SK-N-SH (cell line): Measurements from ENCODE around the gene HGS. TPM values are rescaled to one million over a fixed set of nuclear protein-coding genes. Genes with fewer than 3 reads are reported as not detected.
A peak's percentile ranks its signal among the peaks of the same experiment; 100 is the strongest.

Experiments used
- CTCF ChIA-PET: fragments of 300-600, 350-600 bp; formaldehyde crosslinking; extraction: SDS; loops from one replicate; lab custom pipeline; 2021; lab: Yijun Ruan, JAX
- POLR2A ChIA-PET: fragments of 350-600 bp; sonication (Branson Sonifier 250); formaldehyde crosslinking; extraction: SDS; loops from one replicate; lab custom pipeline; 2020; ENCODE audit warnings: antibody characterized with exemption, inconsistent platforms; lab: Yijun Ruan, JAX
- DNase-seq: peaks from one replicate; pipeline ENCODE4 v3.0.0; 2012
- H2AFZ ChIP-seq: fragments of 200-600 bp; sonication (generic); 2 replicates; pipeline ENCODE4 v1.8.1; 2016; ENCODE audit warnings: antibody characterized with exemption, mild to moderate bottlenecking, low read depth
- H3F3A ChIP-seq: fragments of 200-600 bp; sonication (generic); replicated peaks from 2 replicates; pipeline ENCODE3; 2016; ENCODE audit warnings: antibody characterized with exemption, mild to moderate bottlenecking; ENCODE audit not compliant: insufficient read depth
- H3K27ac ChIP-seq, 2 experiments: fragments of 200-500 bp in 1 of 2; fragments of 200-600 bp in 1 of 2; sonication (Bioruptor generic) in 1 of 2; sonication (generic), shearing (Covaris generic) in 1 of 2; 2 replicates each; pipeline versions ENCODE4 v1.5.1 to v1.6.1; 2014 to 2016; ENCODE audit warnings: low read depth in 2 of 2, inconsistent platforms in 1 of 2, low read length in 1 of 2, mild to moderate bottlenecking in 1 of 2, mixed read lengths in 1 of 2
- H3K27me3 ChIP-seq: fragments of 200-600 bp; sonication (generic), shearing (Covaris generic); 2 replicates; pipeline ENCODE4 v1.6.1; 2016; ENCODE audit warnings: mixed run types; ENCODE audit not compliant: insufficient read depth
- H3K36me3 ChIP-seq, 2 experiments: fragments of 200-500 bp in 1 of 2; fragments of 200-600 bp in 1 of 2; sonication (Bioruptor generic) in 1 of 2; sonication (generic) in 1 of 2; replicated peaks in 1 of 2; 2 replicates each; pipeline versions ENCODE3 to v1.5.1; 2014 to 2016; ENCODE audit warnings: low read length in 1 of 2, mild to moderate bottlenecking in 1 of 2; ENCODE audit not compliant: insufficient read depth in 2 of 2, control insufficient read depth in 1 of 2
- H3K4me1 ChIP-seq, 2 experiments: fragments of 200-500 bp in 1 of 2; fragments of 200-600 bp in 1 of 2; sonication (Bioruptor generic) in 1 of 2; sonication (generic), shearing (Covaris generic) in 1 of 2; 2 replicates each; pipeline versions ENCODE4 v1.5.1 to v1.6.1; 2014 to 2016; ENCODE audit warnings: low read depth in 1 of 2, low read length in 1 of 2, mixed run types in 1 of 2; ENCODE audit not compliant: insufficient read depth in 2 of 2, control insufficient read depth in 1 of 2
- H3K4me2 ChIP-seq: fragments of 200-600 bp; sonication (generic), shearing (Covaris generic); 2 replicates; pipeline ENCODE4 v1.6.1; 2017; ENCODE audit warnings: mixed run types
- H3K4me3 ChIP-seq, 2 experiments: fragments of 200-500 bp in 1 of 2; fragments of 200-600 bp in 1 of 2; sonication (Bioruptor generic) in 1 of 2; sonication (generic), shearing (Covaris generic) in 1 of 2; 2 replicates each; pipeline versions ENCODE4 v1.5.1 to v1.8.1; 2014 to 2016; ENCODE audit warnings: low read depth in 2 of 2, inconsistent platforms in 1 of 2, low read length in 1 of 2, mild to moderate bottlenecking in 1 of 2, mixed read lengths in 1 of 2, moderate library complexity in 1 of 2
- H3K79me2 ChIP-seq: fragments of 200-600 bp; sonication (generic); 2 replicates; pipeline ENCODE4 v1.8.1; 2017; ENCODE audit warnings: mild to moderate bottlenecking; ENCODE audit not compliant: insufficient read depth
- H3K9ac ChIP-seq: fragments of 200-600 bp; sonication (generic); 2 replicates; pipeline ENCODE4 v1.6.1; 2017; ENCODE audit warnings: mixed run types
- H3K9me2 ChIP-seq: fragments of 200-600 bp; sonication (generic); 2 replicates; pipeline ENCODE4 v1.6.1; 2017; ENCODE audit warnings: mixed run types
- H3K9me3 ChIP-seq: fragments of 200-600 bp; sonication (generic); 2 replicates; pipeline ENCODE4 v1.6.1; 2017; ENCODE audit warnings: mixed run types, mild to moderate bottlenecking, moderate library complexity
- H4K20me1 ChIP-seq: fragments of 200-600 bp; sonication (generic); 2 replicates; pipeline ENCODE4 v1.6.1; 2017; ENCODE audit warnings: mild to moderate bottlenecking, mixed run types; ENCODE audit not compliant: insufficient read depth
- EZH2phosphoT487 ChIP-seq: fragments of 200-600 bp; sonication (generic); IDR thresholded peaks from 2 replicates; pipeline ENCODE4 v1.6.1; 2017; ENCODE audit warnings: low read depth, mixed run types, mild to moderate bottlenecking, antibody characterized with exemption, moderate library complexity, borderline replicate concordance
- FOSL2 ChIP-seq: IDR thresholded peaks from 2 replicates; pipeline ENCODE4 v1.4.0; 2012; ENCODE audit warnings: low read depth, mild to moderate bottlenecking, moderate library complexity, borderline replicate concordance
- IRF3 ChIP-seq: fragments of 150-350 bp; IDR thresholded peaks from 2 replicates; pipeline ENCODE4 v1.6.1; 2016; ENCODE audit warnings: mild to moderate bottlenecking, low read depth, low read length
- JUND ChIP-seq: IDR thresholded peaks from 2 replicates; pipeline ENCODE4 v1.4.0; 2012
- NFIC ChIP-seq: IDR thresholded peaks from 2 replicates; pipeline ENCODE4 v1.4.0; 2012; ENCODE audit warnings: borderline replicate concordance
- PBX3 ChIP-seq: IDR thresholded peaks from 2 replicates; pipeline ENCODE4; 2012
- POLR2AphosphoS5 ChIP-seq: IDR thresholded peaks from 2 replicates; pipeline ENCODE4 v1.6.1; 2012; ENCODE audit warnings: low read depth, low read length
- SMC3 ChIP-seq: IDR thresholded peaks from 2 replicates; pipeline ENCODE4 v1.6.1; 2012; ENCODE audit warnings: low read depth, low read length, improper control_type of control experiment
- TAF1 ChIP-seq: IDR thresholded peaks from 2 replicates; pipeline ENCODE4 v1.6.1; 2012; ENCODE audit warnings: low read depth, mild to moderate bottlenecking, low read length, moderate library complexity, borderline replicate concordance
- USF2 ChIP-seq: fragments of 150-350 bp; IDR thresholded peaks from 2 replicates; pipeline ENCODE4 v1.6.1; 2017; ENCODE audit warnings: antibody characterized with exemption, low read length, low read depth, borderline replicate concordance
- YY1 ChIP-seq: IDR thresholded peaks from 2 replicates; pipeline ENCODE4 v1.4.0; 2012; ENCODE audit warnings: low read depth, mild to moderate bottlenecking
- WGBS: methylation state at CpG from one replicate; pipeline ENCODE4 v1.1.6; 2017; ENCODE audit warnings: low lambda C conversion rate; 5-methylcytosine and 5-hydroxymethylcytosine counted together
- polyA plus RNA-seq, 3 experiments: library from polyadenylated mRNA; depleted of rRNA; stranded (reverse); fragments of >200 nt; gene quantifications; 2 replicates each; pipeline ENCODE4 v1.2.3, GENCODE V29; 2012

Gene HGS
- polyA plus RNA-seq, 1 of the 3 experiments (the other 2 are of a cell fraction), result 192 TPM

GRCh38 chr17:81720267-81721071 lies 36.7 kb downstream of the HGS start:
- H3K4me3 ChIP-seq, result no peak overlapping the region
- ChIA-PET POLR2A (interaction anchor here (0.6 kb wide), 1 partner anchor 16 kb away, joined by 3 read pairs; no protein-coding TSS in a partner anchor), CTCF (interaction anchor here (0.8 to 5.3 kb wide), 8 partner anchors 7 to 150 kb away, joined by 3 to 33 read pairs (median 4); partner anchors contain the start of gene SLC25A10)
- H3K27ac ChIP-seq, result no peak overlapping the region
- no peak for DNase-seq
- H3K27me3 ChIP-seq, result no peaks in the 10 kb centered on the region
- H3F3A ChIP-seq, result peaks cover 23% of the 10 kb centered on the region
- no peaks in the 10 kb centered on the region for H3K9me2 ChIP-seq
- H3K9me3 ChIP-seq, result no peaks in the 10 kb centered on the region
- peaks cover 0 to 6% of the 10 kb centered on the region in 2 experiments for H3K36me3 ChIP-seq
- 92% methylated on average over 28 of the region's 33 CpGs for WGBS
- no peak overlapping the region for H3K9ac ChIP-seq
- H2AFZ ChIP-seq, result no peak overlapping the region
- H3K4me1 ChIP-seq, result peaks cover 0 to 3% of the 10 kb centered on the region in 2 experiments; a peak in 1 of 4 replicates
- H3K4me2 ChIP-seq, result no peak overlapping the region
- no peaks in the 10 kb centered on the region for H3K79me2 ChIP-seq
- no peaks in the 10 kb centered on the region for H4K20me1 ChIP-seq
- TF ChIP-seq SMC3 (no peak), YY1 (no peak)

GRCh38 chr17:81722184-81723120 lies 38.6 kb downstream of the HGS start:
- H3K4me1 ChIP-seq, result peaks cover 0 to 3% of the 10 kb centered on the region in 2 experiments; a peak in 1 of 4 replicates
- H3K36me3 ChIP-seq, result peaks cover 0 to 3% of the 10 kb centered on the region in 2 experiments
- no peak overlapping the region for H3K4me2 ChIP-seq
- H2AFZ ChIP-seq, result no peak overlapping the region
- peaks cover 23% of the 10 kb centered on the region for H3F3A ChIP-seq
- no peak overlapping the region for H3K27ac ChIP-seq
- H4K20me1 ChIP-seq, result no peaks in the 10 kb centered on the region
- 60% methylated on average over 10 of the region's 10 CpGs for WGBS
- no peak for TF ChIP-seq PBX3
- 0 out of 2 replicates have a peak, but pooled peaks have one; percentile 32 for TF ChIP-seq POLR2AphosphoS5
- TF ChIP-seq IRF3, result no peak
- no peak for TF ChIP-seq TAF1
- TF ChIP-seq NFIC, result 0 out of 2 replicates have a peak, but pooled peaks have one; percentile 10
- TF ChIP-seq FOSL2, result no peak; the same call in 1 of the 2 replicates
- TF ChIP-seq EZH2phosphoT487, result no peak
- no peak for TF ChIP-seq USF2
- no peak; the same call in 1 of the 2 replicates for TF ChIP-seq JUND
- TF ChIP-seq, all 33 proteins: peak for 2
- Histone ChIP-seq H3K27me3 (no peaks in the 10 kb centered on the region), H3K9me3 (no peaks in the 10 kb centered on the region), H3K9ac (no peak overlapping the region), H3K9me2 (no peaks in the 10 kb centered on the region), H3K4me3 (no peak overlapping the region), H3K79me2 (no peaks in the 10 kb centered on the region)
- peak; percentile 64 for DNase-seq
- ChIA-PET POLR2A (interaction anchor here (0.6 to 4.9 kb wide), 4 partner anchors 9 to 47 kb away, joined by 3 to 30 read pairs (median 4); partner anchors contain the start of gene SLC25A10), CTCF (interaction anchor here (0.5 to 5.3 kb wide), 6 partner anchors 9 to 100 kb away, joined by 3 to 41 read pairs (median 5); partner anchors contain the start of gene SLC25A10)
